Suprapubic skin (tissue), 4 donors: ENCODE results near the gene EIF1AD. TPM values are rescaled to one million over a fixed set of nuclear protein-coding genes. Genes with fewer than 3 reads are reported as not detected.

Experiments used
- DNase-seq, 2 donors: peaks; one replicate each; pipeline ENCODE4 v3.0.0-alpha.2; 2019; ENCODE audit warnings: low spot score in 2 of 2
- H3K27ac ChIP-seq: fragments of 200-600 bp; sonication (generic); one replicate; pipeline ENCODE4 v1.5.1; 2019
- H3K27me3 ChIP-seq: fragments of 200-600 bp; sonication (generic); one replicate; pipeline ENCODE4 v1.5.1; 2019
- H3K36me3 ChIP-seq: fragments of 200-600 bp; sonication (generic); one replicate; pipeline ENCODE4 v1.5.1; 2019
- H3K4me1 ChIP-seq: fragments of 200-600 bp; sonication (generic); one replicate; pipeline ENCODE4 v1.5.1; 2019
- H3K4me3 ChIP-seq: fragments of 200-600 bp; sonication (generic); one replicate; pipeline ENCODE4 v1.5.1; 2019; ENCODE audit warnings: mild to moderate bottlenecking
- H3K9me3 ChIP-seq: fragments of 200-600 bp; sonication (generic); one replicate; pipeline ENCODE4 v1.5.1; 2019
- EP300 ChIP-seq: sonication (generic); formaldehyde crosslinking; IDR thresholded peaks from one replicate; pipeline ENCODE4 v1.6.1; 2017; ENCODE audit warnings: antibody characterized with exemption
- POLR2A ChIP-seq, 2 donors: fragments of 450-650 bp; IDR thresholded peaks; one replicate each; pipeline ENCODE4 v1.6.1; 2017; ENCODE audit warnings: antibody characterized with exemption in 2 of 2, mild to moderate bottlenecking in 2 of 2, moderate library complexity in 2 of 2
- POLR2AphosphoS5 ChIP-seq, 3 donors: sonication (generic); formaldehyde crosslinking; IDR thresholded peaks; one replicate each; pipeline ENCODE4 v1.6.1; 2017; ENCODE audit warnings: antibody characterized with exemption in 3 of 3
- WGBS: methylation state at CpG from one replicate; pipeline ENCODE4 v1.1.5; 2018; 5-methylcytosine and 5-hydroxymethylcytosine counted together
- total RNA-seq, 4 donors: library from RNA; depleted of rRNA; stranded (reverse); fragments of >200 nt; gene quantifications; one replicate each; pipeline ENCODE4 v1.1.0, GENCODE V29; 2016
- TF ChIP-seq, protein P1 (sequence below), 2 donors: fragments of 200-600 bp in 1 of 2; fragments of 450-650 bp in 1 of 2; sonication (generic) in 1 of 2; IDR thresholded peaks; one replicate each; pipeline ENCODE4 v1.5.1; 2016 to 2019; ENCODE audit warnings: antibody characterized with exemption in 2 of 2, mild to moderate bottlenecking in 1 of 2, moderate library complexity in 1 of 2

EIF1AD gene
- total RNA-seq, 4 donors from 2014 or later, result 51.8 to 61.6 (median 55.9) TPM

DNA sequence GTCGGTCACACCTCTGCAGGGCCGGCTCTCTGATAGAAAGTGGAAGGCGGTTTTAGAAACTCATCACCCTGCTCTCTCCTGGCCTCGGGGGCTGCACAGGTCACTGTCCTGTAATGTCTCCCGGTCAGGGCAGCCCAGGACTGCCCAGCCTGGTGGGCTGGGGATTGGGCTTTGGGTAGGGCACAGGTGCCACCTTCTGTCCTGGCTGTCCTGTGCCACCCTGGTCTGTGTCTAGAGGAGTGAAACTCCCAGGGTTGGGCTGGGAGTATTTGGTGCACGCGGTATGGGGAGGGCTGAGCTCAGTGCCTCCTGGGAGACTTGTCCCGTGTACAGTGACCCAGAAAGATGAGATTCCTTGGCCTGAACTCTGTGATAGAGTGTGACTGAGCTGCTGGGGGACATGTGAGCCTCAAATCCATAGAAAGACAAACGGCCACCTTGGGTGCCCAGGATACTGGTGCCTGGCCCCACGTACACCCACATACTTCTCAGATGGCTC, 22.6 kb downstream of the EIF1AD start:
- DNase-seq, result no peak
- Histone ChIP-seq H3K27me3 (no peaks in the 10 kb centered on the region), H3K4me3 (no peak overlapping the region), H3K36me3 (peaks cover 44% of the 10 kb centered on the region), H3K4me1 (no peaks in the 10 kb centered on the region), H3K27ac (no peak overlapping the region), H3K9me3 (no peaks in the 10 kb centered on the region)
- 85% methylated on average over 5 of the region's 10 CpGs for WGBS
- no peak for TF ChIP-seq EP300
- TF ChIP-seq, protein P1, sequence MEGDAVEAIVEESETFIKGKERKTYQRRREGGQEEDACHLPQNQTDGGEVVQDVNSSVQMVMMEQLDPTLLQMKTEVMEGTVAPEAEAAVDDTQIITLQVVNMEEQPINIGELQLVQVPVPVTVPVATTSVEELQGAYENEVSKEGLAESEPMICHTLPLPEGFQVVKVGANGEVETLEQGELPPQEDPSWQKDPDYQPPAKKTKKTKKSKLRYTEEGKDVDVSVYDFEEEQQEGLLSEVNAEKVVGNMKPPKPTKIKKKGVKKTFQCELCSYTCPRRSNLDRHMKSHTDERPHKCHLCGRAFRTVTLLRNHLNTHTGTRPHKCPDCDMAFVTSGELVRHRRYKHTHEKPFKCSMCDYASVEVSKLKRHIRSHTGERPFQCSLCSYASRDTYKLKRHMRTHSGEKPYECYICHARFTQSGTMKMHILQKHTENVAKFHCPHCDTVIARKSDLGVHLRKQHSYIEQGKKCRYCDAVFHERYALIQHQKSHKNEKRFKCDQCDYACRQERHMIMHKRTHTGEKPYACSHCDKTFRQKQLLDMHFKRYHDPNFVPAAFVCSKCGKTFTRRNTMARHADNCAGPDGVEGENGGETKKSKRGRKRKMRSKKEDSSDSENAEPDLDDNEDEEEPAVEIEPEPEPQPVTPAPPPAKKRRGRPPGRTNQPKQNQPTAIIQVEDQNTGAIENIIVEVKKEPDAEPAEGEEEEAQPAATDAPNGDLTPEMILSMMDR (IDR thresholded peaks at IDR 0.05), result no peak
- TF ChIP-seq POLR2AphosphoS5 (IDR thresholded peaks at IDR 0.05), result no peak
- TF ChIP-seq POLR2A (IDR thresholded peaks at IDR 0.05), result no peak

DNA sequence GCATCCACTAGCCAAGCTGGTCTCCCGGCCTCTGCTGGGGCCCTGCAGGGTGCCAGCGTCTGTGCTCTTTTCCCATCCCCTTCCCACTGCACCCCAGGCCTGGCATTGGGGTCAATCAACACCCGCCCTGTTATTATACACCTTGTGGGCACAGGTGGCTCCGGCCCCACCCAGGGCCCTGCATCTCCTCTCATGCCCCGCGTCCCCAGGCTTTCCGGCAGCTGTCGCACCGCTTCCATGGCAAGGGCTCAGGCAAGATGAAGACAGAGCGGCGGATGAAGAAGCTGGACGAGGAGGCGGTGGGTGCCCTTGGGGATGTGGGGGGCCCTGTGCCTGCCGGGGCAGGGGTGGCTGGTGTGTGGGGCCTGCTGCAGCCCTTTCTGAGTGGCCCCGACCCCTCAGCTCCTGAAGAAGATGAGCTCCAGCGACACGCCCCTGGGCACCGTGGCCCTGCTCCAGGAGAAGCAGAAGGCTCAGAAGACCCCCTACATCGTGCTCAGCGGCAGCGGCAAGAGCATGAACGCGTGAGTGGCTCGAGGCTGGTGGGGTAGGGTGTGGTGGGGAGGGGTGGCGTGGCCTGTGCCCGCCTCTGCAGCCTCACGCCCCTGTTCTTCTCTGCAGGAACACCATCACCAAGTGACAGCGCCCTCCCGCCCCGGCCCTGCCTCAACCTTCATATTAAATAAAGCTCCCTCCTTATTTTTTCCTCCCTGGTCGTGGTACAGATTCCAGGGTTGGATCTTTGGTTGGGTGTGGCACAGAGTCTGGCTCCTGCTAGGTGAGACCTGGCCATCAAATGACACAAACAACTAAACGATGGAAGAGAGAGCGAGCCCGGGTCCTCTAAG, 23.3 kb downstream of the EIF1AD start:
- Histone ChIP-seq H3K9me3 (no peaks in the 10 kb centered on the region), H3K4me1 (no peaks in the 10 kb centered on the region), H3K4me3 (no peak overlapping the region), H3K27ac (no peak overlapping the region), H3K27me3 (no peaks in the 10 kb centered on the region), H3K36me3 (peaks cover 46% of the 10 kb centered on the region)
- no peak for DNase-seq
- no peak for TF ChIP-seq EP300
- TF ChIP-seq POLR2AphosphoS5 (IDR thresholded peaks at IDR 0.05), result no peak
- TF ChIP-seq POLR2A (IDR thresholded peaks at IDR 0.05), result no peak
- TF ChIP-seq, protein P1 (IDR thresholded peaks at IDR 0.05), result no peak
- 89% methylated on average over 34 of the region's 34 CpGs for WGBS

DNA sequence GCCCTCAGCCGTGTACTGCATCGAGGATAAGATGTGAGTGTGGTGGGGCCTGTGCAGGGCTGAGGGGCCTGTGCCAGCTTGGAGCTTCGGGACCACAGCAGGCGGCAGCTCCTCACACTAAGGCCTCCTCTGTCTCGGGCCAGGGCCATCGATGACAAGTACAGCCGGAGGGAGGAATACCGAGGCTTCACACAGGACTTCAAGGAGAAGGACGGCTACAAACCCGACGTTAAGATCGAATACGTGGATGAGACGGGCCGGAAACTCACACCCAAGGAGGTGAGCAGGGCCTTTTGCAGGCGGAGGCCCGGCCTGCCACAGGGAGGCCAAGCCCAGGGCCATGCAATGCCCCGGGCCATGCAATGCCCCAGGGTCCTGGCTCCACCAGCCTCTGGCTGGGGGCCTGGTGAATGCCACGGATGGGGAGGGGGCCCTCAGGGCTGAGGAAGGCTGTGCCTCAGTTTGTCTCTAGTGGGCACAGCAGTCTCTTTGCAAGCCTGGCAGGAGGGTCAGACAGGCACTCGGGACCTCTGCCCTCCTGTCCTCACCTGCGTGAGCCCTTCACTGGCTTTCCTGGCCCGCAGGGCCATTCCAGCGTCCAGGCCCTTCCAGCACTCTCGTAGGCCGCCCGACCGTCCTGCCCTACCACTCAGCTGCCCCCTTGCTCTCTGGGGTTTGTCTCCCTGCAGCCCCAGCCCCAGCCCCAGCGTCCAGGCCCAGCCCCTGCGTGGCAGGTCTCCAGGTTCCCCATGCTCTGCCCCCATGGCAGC, 24.2 kb downstream of the EIF1AD start:
- WGBS, result 82% methylated on average over 23 of the region's 29 CpGs
- Histone ChIP-seq H3K27ac (no peak overlapping the region), H3K36me3 (peaks cover 54% of the 10 kb centered on the region), H3K4me1 (no peaks in the 10 kb centered on the region), H3K27me3 (no peaks in the 10 kb centered on the region), H3K4me3 (no peak overlapping the region), H3K9me3 (no peaks in the 10 kb centered on the region)
- TF ChIP-seq POLR2AphosphoS5 (IDR thresholded peaks at IDR 0.05), result no peak
- no peak for TF ChIP-seq POLR2A (IDR thresholded peaks at IDR 0.05)
- TF ChIP-seq, protein P1 (IDR thresholded peaks at IDR 0.05), result no peak
- DNase-seq, result no peak

DNA sequence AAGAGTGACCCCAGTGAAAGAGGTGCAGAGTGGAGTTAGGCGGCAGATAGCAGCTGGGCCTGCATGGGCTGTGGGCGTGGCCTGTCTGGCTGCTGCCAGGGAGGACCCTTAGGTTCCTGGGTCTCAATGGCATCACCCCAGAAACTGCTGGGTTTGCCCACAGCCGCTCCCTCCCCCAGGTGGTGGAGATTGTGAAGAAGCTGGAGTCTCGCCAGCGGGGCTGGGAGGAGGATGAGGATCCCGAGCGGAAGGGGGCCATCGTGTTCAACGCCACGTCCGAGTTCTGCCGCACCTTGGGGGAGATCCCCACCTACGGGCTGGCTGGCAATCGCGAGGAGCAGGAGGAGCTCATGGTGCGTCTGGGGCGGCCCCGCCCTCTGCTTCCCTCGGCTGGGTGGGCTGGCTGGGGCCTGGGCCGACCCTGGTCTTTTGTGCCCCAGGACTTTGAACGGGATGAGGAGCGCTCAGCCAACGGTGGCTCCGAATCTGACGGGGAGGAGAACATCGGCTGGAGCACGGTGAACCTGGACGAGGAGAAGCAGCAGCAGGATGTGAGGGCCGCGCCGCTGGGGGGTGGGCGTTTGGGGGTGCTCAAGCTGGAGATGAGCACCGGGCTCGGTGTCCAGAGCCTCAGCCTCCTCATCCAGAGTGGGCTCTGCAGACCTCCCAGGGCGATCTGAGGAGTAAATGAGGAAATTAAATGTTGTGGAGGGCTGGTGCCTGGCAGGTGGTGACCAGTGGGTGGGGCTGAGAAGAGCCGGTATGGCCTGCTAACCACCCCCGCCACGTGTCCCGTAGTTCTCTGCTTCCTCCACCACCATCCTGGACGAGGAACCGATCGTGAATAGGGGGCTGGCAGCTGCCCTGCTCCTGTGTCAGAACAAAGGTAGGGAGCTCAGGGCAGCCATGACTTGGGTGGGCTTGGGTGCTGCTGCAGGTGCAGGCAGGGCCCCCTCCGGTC, 25.5 kb downstream of the EIF1AD start:
- TF ChIP-seq POLR2A (IDR thresholded peaks at IDR 0.05), result no peak
- no peak overlapping the region for H3K27ac ChIP-seq
- H3K4me3 ChIP-seq, result no peak overlapping the region
- H3K36me3 ChIP-seq, result peaks cover 54% of the 10 kb centered on the region
- H3K27me3 ChIP-seq, result no peaks in the 10 kb centered on the region
- DNase-seq, result no peak
- no peaks in the 10 kb centered on the region for H3K9me3 ChIP-seq
- 87% methylated on average over 35 of the region's 43 CpGs for WGBS
- H3K4me1 ChIP-seq, result no peaks in the 10 kb centered on the region

DNA sequence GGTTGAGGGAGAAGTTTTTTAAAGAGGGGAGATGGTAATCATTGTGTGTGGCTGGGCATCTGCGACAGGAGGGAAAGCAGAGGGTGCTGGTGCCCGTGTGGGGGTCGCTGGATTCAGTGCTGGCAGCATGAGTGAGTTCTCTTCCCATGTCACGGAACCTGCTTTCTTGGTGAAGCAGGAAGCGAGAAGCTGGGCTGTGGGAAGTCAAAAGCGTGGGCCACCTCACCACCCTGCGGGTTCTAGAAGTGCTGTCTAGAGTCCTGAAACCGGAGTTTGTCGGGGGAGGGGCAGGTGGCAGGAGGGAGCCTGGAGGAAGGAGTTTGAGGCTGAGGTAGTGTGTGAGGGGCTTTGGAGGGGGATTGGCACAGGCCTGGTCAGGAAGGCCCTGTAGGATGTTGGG, 26.2 kb downstream of the EIF1AD start:
- H3K9me3 ChIP-seq, result no peaks in the 10 kb centered on the region
- peaks cover 54% of the 10 kb centered on the region for H3K36me3 ChIP-seq
- H3K27me3 ChIP-seq, result no peaks in the 10 kb centered on the region
- H3K4me3 ChIP-seq, result no peak overlapping the region
- H3K27ac ChIP-seq, result no peak overlapping the region
- TF ChIP-seq EP300, result no peak
- no peak for TF ChIP-seq POLR2A (IDR thresholded peaks at IDR 0.05)
- 94% methylated on average over 9 of the region's 9 CpGs for WGBS
- H3K4me1 ChIP-seq, result no peaks in the 10 kb centered on the region
- DNase-seq, result no peak
